ENCODE measurements around the gene RIOK3.
"Not testable (repeated sequence)": the region's sequence is repeated elsewhere in the genome, so short reads cannot be mapped to it uniquely, and the experiment has no call there.

Gene RIOK3, protein sequence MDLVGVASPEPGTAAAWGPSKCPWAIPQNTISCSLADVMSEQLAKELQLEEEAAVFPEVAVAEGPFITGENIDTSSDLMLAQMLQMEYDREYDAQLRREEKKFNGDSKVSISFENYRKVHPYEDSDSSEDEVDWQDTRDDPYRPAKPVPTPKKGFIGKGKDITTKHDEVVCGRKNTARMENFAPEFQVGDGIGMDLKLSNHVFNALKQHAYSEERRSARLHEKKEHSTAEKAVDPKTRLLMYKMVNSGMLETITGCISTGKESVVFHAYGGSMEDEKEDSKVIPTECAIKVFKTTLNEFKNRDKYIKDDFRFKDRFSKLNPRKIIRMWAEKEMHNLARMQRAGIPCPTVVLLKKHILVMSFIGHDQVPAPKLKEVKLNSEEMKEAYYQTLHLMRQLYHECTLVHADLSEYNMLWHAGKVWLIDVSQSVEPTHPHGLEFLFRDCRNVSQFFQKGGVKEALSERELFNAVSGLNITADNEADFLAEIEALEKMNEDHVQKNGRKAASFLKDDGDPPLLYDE

DNA sequence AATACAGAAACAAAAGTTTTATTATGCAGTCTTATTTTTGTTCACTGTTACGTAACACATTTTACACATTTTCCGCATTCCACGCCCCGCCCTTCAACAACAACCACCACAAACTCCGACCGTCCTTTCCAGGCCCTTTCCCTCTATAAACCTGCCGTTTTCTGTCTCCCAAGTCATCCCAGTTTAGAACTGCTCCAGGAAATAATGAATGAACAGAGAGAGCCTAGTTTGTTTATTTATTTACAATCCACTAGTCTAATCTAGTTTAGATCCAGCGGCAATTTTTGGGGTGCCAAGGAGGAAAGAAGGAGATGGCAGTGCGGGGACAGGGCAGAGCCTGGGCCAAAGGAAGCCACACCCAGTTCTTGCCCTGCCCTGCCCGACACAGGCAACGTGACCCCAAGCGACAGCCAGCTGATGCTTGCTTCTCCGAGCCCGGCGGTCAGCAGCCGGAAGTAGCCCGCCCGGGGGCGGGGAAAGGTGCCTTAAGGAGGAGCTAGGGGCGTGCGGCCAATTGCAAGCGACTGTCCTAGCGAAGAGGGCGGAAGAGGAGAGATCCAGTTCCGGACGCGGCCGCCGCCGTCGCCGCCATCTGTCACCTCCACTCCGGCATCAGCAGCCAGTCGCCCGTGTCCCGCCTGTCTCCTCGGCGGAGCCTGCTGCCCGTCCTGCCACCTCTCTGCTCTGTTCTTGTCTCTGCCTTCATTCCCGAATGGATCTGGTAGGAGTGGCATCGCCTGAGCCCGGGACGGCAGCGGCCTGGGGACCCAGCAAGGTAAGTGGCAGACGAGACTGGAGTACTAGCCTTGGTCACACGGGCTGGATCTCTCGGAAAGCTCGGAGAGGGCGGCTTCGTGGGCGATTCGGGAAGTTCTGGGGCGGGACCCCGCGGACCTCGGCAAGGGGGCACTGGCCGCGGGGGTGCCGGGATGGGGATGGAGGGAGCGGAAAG is at the start of gene RIOK3:
Gene RIOK3 (plus strand): TSS at position 560 of the 952 bp plus-strand sequence. CDS start 153 bp downstream, at position 713.
- peak; percentile 77 to 80 for DNase-seq

DNA sequence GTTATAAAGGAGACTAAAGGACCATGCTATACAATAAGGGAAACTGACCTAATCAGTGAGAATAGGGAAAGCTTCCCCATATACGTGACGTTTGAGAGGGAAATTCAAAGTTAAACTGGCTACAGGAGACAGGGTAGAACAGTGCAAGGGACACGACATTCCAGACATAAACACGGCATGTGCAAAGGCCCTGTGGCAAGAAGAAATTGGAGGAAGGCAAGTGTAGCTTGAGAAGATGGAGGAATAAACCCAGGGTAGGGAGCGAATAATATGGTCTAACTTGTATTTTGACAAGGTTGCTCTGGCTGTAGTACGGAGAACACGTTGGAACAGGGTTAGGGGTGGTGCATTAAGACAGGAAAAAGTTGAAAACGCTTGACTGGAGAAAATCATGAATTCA is 49.8 kb upstream of the RIOK3 start:
- no peak for DNase-seq

- no peak for DNase-seq
Measured at GRCh38 chr18:23405636-23406035, 47.5 kb upstream of the RIOK3 start.

DNA sequence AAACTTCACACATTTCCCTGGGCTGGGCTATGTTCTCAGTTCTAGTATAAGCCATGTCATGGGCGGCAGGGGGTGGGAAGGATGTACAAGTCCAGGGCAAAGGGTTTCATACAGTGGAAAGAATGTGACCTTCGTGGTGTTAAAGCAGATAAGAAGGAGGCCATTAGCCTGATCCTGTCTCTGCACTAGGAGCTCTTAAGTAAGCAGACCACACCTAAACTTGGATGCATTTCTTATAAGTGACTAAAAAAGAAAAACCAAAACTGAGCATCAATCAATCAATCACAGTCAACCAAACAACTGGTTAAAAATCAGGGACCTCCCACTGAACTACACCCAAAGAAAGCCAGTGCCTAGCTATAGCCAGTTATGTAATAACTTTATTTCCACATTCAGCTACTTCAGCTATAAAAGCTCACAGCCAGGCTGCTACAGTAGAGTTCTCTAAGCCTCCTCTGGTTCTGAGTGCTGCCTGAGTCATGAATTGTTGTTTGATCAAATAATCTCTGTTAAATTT is 46.8 kb upstream of the RIOK3 start:
- DNase-seq = no peak

DNA sequence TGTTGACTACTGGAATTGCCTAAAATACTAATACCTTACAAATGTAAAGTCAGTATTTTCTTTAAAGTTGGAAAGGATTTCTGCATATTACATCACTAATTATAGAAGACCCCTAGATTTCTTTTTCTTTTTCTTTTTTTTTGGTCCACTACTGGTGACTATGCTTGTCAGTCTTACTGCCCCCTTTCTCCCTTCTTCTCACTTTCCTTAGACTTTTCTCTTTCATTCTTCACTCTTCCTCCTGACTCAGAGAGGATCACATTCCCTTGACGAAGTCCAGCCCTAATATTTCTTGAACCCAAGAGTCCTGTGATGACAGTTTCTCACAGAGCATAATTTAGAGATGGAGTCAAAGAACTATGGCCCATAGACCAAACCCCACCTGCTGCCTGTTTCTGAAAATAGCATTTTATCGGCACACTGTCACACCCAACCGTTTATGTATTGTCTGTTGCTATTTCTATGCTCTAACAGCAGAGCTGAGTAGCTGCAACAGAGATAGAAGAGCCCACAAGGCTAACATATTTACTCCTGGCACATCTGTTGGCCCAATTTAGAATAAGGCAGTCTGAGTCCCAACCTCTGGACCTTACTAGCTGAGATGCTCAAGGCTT is 40.6 kb upstream of the RIOK3 start:
- DNase-seq = no peak

GRCh38 chr18:23415515-23415914 is 37.6 kb upstream of the RIOK3 start:
- no peak for DNase-seq

DNA sequence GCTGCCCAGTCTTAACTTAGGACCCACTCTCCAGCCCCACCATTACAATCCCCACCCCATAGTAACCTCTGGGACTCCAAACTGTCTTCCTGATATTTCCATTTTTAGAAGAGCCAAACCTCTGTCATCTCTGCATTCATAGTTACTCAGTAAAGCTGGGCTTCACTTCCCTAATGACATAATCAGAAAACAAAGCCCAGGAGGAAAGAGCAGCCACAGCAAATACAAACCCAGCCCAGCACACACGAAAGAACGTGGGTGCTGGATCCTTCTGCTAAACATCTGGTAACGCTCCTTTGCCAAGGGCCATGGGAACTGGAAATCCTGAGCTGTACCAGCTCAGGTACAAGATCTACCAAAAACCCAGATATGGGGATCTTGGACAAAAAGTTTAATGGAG is 36.8 kb upstream of the RIOK3 start:
- no peak for DNase-seq

GRCh38 chr18:23421277-23421676 is 31.8 kb upstream of the RIOK3 start:
- no peak for DNase-seq

DNA sequence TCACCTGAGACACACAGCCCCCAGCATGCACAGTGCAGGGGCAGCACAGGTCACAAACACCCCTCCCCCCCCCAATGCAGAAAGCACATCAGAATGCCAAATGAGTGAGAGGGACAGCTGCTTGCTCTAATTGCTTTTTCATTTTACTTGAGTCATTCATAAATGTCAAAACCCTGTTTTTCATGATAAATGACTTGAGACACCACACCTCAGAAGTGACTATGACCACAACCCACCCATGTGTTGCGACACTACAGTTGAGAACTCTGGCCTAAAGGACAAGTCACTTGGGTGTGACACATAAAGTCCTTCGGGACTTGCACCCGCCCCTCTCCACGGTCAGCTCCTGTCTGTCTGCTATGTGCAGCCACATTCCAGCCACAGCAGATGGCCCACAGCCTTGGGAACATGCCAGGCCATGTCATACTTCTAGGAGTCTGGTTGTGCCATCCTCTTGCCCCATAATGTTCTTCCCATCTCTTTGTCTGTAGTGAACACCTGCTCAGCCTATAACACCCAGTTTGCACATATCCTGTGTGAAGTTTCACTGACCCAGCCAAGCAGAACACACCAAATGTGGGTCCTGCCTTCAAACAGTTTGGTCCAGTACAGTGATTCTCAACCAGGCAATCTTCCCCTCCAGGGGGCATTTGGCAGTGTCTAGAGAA is 30.2 kb upstream of the RIOK3 start:
- DNase-seq = no peak

GRCh38 chr18:23424616-23425015 is 28.5 kb upstream of the RIOK3 start:
- DNase-seq = no peak

- DNase-seq = no peak
Measured at GRCh38 chr18:23428821-23429220, 24.3 kb upstream of the RIOK3 start.

- DNase-seq = not testable (repeated sequence)
Measured at GRCh38 chr18:23429538-23429937, 23.5 kb upstream of the RIOK3 start.

DNA sequence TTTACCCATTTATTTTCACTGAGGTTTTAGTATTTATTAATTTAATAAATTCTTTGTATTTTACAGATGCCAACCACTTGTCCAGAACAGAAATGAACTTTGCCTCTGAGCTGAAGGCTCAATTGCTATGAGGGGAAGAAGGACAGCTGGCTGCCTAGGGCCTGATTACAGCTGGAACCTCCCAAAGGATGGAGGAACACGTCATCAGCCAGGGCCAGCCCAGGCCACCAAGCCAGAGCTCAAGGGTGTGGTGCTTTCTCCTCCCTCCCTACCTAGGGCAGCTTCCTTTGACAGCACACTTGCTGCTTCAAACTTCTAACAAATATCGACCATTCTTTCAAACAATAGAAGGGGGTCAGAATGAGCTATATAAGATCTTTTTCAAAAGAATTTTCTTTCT is 19.7 kb upstream of the RIOK3 start:
- no peak for DNase-seq

GRCh38 chr18:23437357-23438045 is 15.6 kb upstream of the RIOK3 start:
- peak; percentile 74 to 77 for DNase-seq

GRCh38 chr18:23438046-23438377 is 15.1 kb upstream of the RIOK3 start:
- no peak for DNase-seq

- DNase-seq = no peak
Measured at GRCh38 chr18:23438608-23439366, 14.3 kb upstream of the RIOK3 start.

GRCh38 chr18:23440131-23440530 is 13.0 kb upstream of the RIOK3 start:
- DNase-seq = no peak

DNA sequence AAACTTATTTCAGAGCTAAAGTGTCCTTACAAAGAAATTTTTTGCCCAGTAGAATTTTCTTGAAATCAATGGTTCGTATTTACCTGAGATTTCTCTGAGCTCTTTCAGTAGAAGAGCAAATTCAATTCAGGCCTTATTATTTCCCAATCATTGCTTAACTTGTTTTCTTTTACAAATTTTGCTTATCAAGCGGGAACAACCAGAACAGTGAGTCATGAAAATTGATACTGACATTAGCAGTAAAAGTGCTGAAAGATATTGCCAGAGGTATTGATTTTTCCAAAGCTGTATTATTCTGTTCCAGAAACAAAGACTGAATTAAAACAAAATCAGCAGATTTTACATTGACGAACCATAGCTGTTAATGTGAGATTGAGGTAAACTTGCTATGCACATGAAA is 10.1 kb upstream of the RIOK3 start:
- no peak for DNase-seq

GRCh38 chr18:23448291-23448690 is 4.8 kb upstream of the RIOK3 start:
- no peak for DNase-seq

DNA sequence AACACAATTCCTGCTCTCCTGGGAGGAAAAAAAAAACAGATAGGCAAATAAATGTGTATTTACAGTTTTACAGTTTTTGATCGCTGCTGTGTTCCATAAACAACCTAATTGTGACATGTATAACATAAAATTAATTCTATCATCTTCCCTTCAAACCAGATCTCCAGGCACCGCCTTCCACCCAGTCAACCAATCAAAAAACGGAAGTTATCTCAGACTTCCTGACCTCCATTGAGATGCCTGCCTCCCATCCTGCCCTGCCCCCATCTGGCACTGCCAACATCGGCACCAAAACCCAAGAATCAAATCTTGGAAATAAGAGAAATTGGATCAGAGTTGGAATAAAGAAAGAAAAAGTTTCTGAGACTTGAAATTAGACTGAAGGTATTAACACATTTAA is 3.1 kb upstream of the RIOK3 start:
- DNase-seq = no peak

DNA sequence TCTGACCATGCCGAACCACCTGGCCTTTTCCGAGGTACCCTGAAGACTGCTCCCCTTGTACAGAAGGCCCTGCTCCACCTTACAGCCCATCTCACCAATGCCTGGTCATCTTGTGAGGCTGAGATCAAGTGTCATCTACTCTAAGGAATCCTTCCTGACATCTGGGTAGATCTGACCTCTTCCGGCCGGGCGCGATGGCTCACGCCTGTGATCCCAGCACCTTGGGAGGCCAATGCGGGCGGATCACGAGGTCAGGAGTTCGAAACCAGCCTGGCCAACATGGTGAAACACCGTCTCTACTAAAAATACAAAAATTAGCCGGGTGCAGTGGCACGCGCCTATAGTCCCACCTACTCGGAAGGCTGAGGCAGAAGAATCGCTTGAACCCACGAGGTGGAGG is 2.1 kb upstream of the RIOK3 start:
- DNase-seq = no peak
